ENCODE data around the gene HSPA12B. TPM values are rescaled to one million over a fixed set of nuclear protein-coding genes. Genes with fewer than 3 reads are reported as not detected.

HSPA12B gene
- total and polyA plus RNA-seq, 2 of the 13 experiments (the other 11 are each of a cell fraction or from before 2014, with no cell fraction given), result 0.01 TPM; not detected in 1

DNA sequence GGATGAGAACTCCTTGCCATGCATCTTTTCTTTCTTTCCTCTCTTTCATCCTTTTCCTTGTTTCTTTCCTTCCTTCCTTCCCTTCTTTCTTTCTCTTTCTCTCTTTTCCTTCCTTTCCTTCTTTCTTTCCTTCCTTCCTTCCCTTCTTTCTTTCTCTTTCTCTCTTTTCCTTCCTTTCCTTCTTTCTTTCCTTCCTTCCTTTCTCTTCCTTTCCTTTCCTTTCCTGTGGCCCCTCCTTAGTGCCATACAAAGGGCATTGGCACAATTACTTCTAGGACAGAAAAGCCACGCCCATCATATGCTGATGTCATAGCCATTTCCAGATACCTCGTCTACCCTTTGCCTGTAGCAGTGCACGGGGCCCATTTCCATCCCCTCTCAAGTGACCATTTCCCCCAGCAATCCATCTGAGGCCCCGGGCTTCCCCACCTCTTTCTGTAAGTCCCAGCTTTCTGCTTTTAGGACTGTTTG, 56.2 kb downstream of the HSPA12B start:
- POLR2A ChIA-PET, result interaction anchor here (0.9 to 10.4 kb wide), 2 partner anchors 11 to 31 kb away, joined by 3 to 134 read pairs; partner anchors contain the start of gene AP5S1
- TF ChIP-seq ZNF703 (CRISPR knock-in tag; IDR thresholded peaks at IDR 0.05; ENCODE audit: borderline replicate concordance) (no peak), PHB2 (IDR thresholded peaks at IDR 0.05; ENCODE audit: partially characterized antibody) (peak; percentile 97), ATRX (CRISPR knock-in tag; IDR thresholded peaks at IDR 0.05; ENCODE audit: borderline replicate concordance) (no peak), RAD51 (IDR thresholded peaks at IDR 0.05; ENCODE audit: borderline replicate concordance) (0 out of 2 replicates have a peak, but pooled peaks have one; percentile 16)
- TF ChIP-seq, protein P1, sequence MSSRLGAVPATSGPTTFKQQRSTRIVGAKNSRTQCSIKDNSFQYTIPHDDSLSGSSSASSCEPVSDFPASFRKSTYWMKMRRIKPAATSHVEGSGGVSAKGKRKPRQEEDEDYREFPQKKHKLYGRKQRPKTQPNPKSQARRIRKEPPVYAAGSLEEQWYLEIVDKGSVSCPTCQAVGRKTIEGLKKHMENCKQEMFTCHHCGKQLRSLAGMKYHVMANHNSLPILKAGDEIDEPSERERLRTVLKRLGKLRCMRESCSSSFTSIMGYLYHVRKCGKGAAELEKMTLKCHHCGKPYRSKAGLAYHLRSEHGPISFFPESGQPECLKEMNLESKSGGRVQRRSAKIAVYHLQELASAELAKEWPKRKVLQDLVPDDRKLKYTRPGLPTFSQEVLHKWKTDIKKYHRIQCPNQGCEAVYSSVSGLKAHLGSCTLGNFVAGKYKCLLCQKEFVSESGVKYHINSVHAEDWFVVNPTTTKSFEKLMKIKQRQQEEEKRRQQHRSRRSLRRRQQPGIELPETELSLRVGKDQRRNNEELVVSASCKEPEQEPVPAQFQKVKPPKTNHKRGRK (CRISPR knock-in tag; IDR thresholded peaks at IDR 0.05), result peak; percentile 99
- TF ChIP-seq, protein P2, sequence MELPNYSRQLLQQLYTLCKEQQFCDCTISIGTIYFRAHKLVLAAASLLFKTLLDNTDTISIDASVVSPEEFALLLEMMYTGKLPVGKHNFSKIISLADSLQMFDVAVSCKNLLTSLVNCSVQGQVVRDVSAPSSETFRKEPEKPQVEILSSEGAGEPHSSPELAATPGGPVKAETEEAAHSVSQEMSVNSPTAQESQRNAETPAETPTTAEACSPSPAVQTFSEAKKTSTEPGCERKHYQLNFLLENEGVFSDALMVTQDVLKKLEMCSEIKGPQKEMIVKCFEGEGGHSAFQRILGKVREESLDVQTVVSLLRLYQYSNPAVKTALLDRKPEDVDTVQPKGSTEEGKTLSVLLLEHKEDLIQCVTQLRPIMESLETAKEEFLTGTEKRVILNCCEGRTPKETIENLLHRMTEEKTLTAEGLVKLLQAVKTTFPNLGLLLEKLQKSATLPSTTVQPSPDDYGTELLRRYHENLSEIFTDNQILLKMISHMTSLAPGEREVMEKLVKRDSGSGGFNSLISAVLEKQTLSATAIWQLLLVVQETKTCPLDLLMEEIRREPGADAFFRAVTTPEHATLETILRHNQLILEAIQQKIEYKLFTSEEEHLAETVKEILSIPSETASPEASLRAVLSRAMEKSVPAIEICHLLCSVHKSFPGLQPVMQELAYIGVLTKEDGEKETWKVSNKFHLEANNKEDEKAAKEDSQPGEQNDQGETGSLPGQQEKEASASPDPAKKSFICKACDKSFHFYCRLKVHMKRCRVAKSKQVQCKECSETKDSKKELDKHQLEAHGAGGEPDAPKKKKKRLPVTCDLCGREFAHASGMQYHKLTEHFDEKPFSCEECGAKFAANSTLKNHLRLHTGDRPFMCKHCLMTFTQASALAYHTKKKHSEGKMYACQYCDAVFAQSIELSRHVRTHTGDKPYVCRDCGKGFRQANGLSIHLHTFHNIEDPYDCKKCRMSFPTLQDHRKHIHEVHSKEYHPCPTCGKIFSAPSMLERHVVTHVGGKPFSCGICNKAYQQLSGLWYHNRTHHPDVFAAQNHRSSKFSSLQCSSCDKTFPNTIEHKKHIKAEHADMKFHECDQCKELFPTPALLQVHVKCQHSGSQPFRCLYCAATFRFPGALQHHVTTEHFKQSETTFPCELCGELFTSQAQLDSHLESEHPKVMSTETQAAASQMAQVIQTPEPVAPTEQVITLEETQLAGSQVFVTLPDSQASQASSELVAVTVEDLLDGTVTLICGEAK (IDR thresholded peaks at IDR 0.05), result peak; percentile 43
- TF ChIP-seq, protein P2 (CRISPR knock-in tag; IDR thresholded peaks at IDR 0.05), result no peak
- TF ChIP-seq, protein P3, sequence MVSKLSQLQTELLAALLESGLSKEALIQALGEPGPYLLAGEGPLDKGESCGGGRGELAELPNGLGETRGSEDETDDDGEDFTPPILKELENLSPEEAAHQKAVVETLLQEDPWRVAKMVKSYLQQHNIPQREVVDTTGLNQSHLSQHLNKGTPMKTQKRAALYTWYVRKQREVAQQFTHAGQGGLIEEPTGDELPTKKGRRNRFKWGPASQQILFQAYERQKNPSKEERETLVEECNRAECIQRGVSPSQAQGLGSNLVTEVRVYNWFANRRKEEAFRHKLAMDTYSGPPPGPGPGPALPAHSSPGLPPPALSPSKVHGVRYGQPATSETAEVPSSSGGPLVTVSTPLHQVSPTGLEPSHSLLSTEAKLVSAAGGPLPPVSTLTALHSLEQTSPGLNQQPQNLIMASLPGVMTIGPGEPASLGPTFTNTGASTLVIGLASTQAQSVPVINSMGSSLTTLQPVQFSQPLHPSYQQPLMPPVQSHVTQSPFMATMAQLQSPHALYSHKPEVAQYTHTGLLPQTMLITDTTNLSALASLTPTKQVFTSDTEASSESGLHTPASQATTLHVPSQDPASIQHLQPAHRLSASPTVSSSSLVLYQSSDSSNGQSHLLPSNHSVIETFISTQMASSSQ (IDR thresholded peaks at IDR 0.05; ENCODE audit: low read depth), result no peak
- TF ChIP-seq, protein P3 (CRISPR knock-in tag; IDR thresholded peaks at IDR 0.05; ENCODE audit: borderline replicate concordance), result no peak

More for the DNA sequence above, 56.2 kb downstream of the HSPA12B start:
- no peak for DNase-seq (ENCODE audit: low spot score)
- H3K9me3 ChIP-seq (ENCODE audit: low read length), result no peaks in the 10 kb centered on the region
- H4K20me1 ChIP-seq (ENCODE audit: insufficient read depth, low read length), result peaks cover 5% of the 10 kb centered on the region; the same call in 1 of the 2 replicates
- H3K4me1 ChIP-seq (ENCODE audit: insufficient read depth, low read length), result peaks cover 61% of the 10 kb centered on the region
- in situ Hi-C loops (cut with HindIII; ENCODE audit: extremely low pct_ligation_motif_present, low pct_unique_long_range_greater_than_20kb) (loop anchor here (5.0 kb wide), 1 partner anchor 59 kb away; the partner anchor contains the start of gene MAVS), intact Hi-C loops (cut with micrococcal nuclease; ENCODE audit: unreplicated experiment) (no loop called here)
- H3K27me3 ChIP-seq (ENCODE audit: control insufficient read depth in 1 of 2, insufficient read depth in 2 of 2, low read length in 2 of 2), result peaks cover 0 to 18% of the 10 kb centered on the region in 2 experiments; a peak in 3 of 5 replicates
- H3K36me3 ChIP-seq (replicated peaks in 1 of 2; ENCODE audit: control insufficient read depth in 1 of 2, insufficient read depth in 2 of 2, low read length in 2 of 2), result no peaks in the 10 kb centered on the region
- H3K4me3 ChIP-seq (replicated peaks in 1 of 3; ENCODE audit: insufficient read depth in 1 of 3, low read depth in 2 of 3, low read length in 3 of 3), result no peak overlapping the region
- CTCF ChIA-PET (ENCODE audit: low intra/inter-chr PET ratio, low total read pairs), result interaction anchor here (0.8 to 4.6 kb wide), 3 partner anchors 30 to 297 kb away, joined by 3 to 119 read pairs (median 49); partner anchors contain the start of gene AP5S1
- FAIRE-seq, result no peak
- no peak overlapping the region for H3K9ac ChIP-seq (ENCODE audit: insufficient read depth, low read depth, low read length)
- no peak overlapping the region for H3K27ac ChIP-seq (ENCODE audit: extremely low read length, insufficient read depth, low read length)
- peak overlapping the region; percentile 65 for H3K4me2 ChIP-seq (ENCODE audit: low read depth, low read length)
- no peak overlapping the region for H2AFZ ChIP-seq (ENCODE audit: low read length)
- H3K79me2 ChIP-seq (ENCODE audit: insufficient read depth, low read length), result peaks cover 9% of the 10 kb centered on the region
- 11% methylated on average over 4 of the region's 4 CpGs for WGBS (ENCODE audit: low lambda C conversion rate)
- ATAC-seq, result no peak
- BruUV-seq (replicated peaks), result no TSS peak

Data from HepG2 (cell line).